ENCODE data around the gene IRF1.

The IRF1 gene

GRCh38 chr5:132483101-132483500 lies 7.5 kb downstream of the IRF1 start:
- DNase-seq (ENCODE audit: low spot score) = no peak
- in situ Hi-C loops (cut with MboI; ENCODE audit: low sequenced_read_pairs, unreplicated experiment) = no loop called here
- TF ChIP-seq, protein P1, sequence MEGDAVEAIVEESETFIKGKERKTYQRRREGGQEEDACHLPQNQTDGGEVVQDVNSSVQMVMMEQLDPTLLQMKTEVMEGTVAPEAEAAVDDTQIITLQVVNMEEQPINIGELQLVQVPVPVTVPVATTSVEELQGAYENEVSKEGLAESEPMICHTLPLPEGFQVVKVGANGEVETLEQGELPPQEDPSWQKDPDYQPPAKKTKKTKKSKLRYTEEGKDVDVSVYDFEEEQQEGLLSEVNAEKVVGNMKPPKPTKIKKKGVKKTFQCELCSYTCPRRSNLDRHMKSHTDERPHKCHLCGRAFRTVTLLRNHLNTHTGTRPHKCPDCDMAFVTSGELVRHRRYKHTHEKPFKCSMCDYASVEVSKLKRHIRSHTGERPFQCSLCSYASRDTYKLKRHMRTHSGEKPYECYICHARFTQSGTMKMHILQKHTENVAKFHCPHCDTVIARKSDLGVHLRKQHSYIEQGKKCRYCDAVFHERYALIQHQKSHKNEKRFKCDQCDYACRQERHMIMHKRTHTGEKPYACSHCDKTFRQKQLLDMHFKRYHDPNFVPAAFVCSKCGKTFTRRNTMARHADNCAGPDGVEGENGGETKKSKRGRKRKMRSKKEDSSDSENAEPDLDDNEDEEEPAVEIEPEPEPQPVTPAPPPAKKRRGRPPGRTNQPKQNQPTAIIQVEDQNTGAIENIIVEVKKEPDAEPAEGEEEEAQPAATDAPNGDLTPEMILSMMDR (IDR thresholded peaks at IDR 0.05; ENCODE audit: borderline replicate concordance, control extremely low read depth, extremely low read depth, insufficient read depth, missing control alignments) = no peak

DNA sequence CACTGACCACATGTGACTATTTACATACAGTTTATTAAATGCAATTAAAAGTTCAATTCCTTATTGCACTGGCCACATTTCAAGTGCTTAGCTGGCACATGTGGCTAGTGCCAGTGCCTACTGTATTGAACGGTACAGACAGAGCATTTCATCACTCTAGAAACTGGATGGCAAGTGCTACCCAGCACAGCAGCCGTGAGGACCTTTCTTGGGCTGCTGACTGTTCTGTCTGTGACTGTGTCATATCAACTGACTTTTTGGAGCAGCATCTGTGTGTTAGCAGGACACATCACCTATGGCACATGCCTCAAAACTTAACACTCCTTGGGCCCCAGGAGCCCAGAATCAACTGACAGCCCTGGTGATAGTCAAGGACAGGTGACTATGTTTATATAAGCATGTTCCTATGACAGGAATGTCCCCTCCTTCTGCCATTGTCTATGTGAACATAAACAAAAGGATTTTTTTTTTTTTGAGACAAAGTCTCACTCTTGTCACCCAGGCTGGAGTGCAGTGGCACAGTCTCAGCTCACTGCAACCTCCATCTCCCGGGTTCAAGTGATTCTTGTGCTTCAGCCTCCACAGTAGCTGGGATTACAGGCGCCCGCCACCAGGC lies 8.9 kb downstream of the IRF1 start:
- DNase-seq (ENCODE audit: low spot score) = no peak
- in situ Hi-C loops (cut with MboI; ENCODE audit: low sequenced_read_pairs, unreplicated experiment) = no loop called here
- TF ChIP-seq, protein P1 (IDR thresholded peaks at IDR 0.05; ENCODE audit: borderline replicate concordance, control extremely low read depth, extremely low read depth, insufficient read depth, missing control alignments) = no peak

- no peak for DNase-seq (ENCODE audit: low spot score)
- TF ChIP-seq, protein P1 (IDR thresholded peaks at IDR 0.05; ENCODE audit: borderline replicate concordance, control extremely low read depth, extremely low read depth, insufficient read depth, missing control alignments) = no peak
- in situ Hi-C loops (cut with MboI; ENCODE audit: low sequenced_read_pairs, unreplicated experiment) = no loop called here
Observed at GRCh38 chr5:132480893-132481595, 9.5 kb downstream of the IRF1 start.

DNA sequence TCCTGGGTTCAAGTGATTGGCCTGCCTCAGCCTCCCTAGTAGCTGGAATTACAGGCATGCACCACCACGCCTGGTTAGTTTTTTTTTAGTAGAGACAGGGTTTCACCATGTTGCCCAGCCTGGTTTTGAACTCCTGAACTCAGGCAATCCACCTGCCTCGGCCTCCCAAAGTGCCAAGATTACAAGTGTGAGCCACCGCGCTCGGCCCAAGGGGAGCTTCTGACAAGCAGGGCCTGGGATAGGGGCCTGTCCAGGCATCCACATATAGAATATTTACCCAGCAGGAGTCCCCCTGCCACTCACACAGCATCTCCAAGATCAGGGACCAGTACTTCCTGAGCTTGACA lies 10.1 kb downstream of the IRF1 start:
- DNase-seq (ENCODE audit: low spot score) = no peak
- TF ChIP-seq, protein P1 (IDR thresholded peaks at IDR 0.05; ENCODE audit: borderline replicate concordance, control extremely low read depth, extremely low read depth, insufficient read depth, missing control alignments) = no peak
- in situ Hi-C loops (cut with MboI; ENCODE audit: low sequenced_read_pairs, unreplicated experiment) = no loop called here

DNA sequence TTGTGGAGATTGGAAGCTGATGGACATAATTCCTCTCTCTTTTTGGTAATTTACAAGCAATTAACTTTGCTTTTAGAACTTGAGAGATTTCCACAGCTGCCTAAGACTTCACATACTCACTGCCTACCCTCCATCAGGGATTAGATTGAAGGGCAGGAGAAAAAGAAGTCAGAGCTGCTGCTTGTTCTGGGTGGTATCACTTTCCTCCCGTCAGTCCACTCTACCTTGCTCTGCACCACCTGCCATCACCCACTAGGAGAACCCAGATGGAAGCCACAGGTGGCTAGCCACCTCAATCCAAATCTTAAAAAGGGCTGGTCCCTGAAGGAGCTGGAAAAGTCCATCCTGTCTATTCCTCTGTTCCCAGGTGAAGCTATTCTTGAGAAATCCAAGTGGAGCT lies 10.5 kb downstream of the IRF1 start:
- in situ Hi-C loops (cut with MboI; ENCODE audit: low sequenced_read_pairs, unreplicated experiment) = no loop called here
- no peak for DNase-seq (ENCODE audit: low spot score)

DNA sequence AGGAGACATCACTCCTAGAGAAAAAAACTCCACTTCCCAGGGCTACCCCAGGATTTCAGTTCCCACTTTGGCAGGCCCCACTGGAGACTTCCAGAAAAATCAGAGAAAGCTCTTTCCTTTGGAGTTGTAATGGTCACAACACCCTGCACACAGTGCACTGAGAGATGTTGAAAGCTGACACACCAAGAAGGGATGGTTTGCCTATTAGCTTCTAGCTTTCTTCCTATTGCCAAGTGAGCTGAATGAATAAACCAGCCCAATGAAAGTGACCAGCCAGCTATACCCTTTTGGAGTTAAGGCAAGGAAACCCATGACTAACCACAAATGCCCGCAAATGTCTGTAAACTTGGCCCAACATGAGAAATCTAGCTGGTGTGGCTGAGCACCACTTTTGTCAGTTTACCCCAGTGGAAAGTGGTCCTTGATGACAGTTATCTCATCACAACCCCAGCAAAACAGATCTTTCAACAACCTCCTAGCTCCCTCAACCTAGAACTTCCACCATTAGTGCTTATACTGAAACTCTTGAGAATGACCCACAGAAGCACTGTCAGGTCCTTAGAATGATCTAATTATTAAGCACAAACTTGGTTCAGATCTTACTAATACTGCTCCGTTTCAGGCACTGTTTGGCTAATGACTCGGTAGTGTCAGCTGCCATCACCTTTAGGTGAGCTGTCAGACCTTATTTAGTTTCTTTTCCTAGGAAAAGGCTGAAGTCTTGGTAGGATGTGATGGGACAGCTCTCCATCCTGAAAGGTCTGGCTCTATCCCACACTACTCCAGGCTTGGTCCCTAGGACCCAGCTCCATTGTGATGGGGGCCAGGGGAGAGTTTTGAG lies 11.2 kb downstream of the IRF1 start:
- in situ Hi-C loops (cut with MboI; ENCODE audit: low sequenced_read_pairs, unreplicated experiment) = no loop called here
- TF ChIP-seq, protein P1 (IDR thresholded peaks at IDR 0.05; ENCODE audit: borderline replicate concordance, control extremely low read depth, extremely low read depth, insufficient read depth, missing control alignments) = no peak
- no peak for DNase-seq (ENCODE audit: low spot score)

More for the DNA sequence above, 10.5 kb downstream of the IRF1 start:
- TF ChIP-seq, protein P1 (IDR thresholded peaks at IDR 0.05; ENCODE audit: borderline replicate concordance, control extremely low read depth, extremely low read depth, insufficient read depth, missing control alignments) = no peak
